Inflammatory macrophage (primary cell): Measurements from ENCODE around the gene RNF39.
A peak's percentile ranks its signal among the peaks of the same experiment; 100 is the strongest.
"Not testable (repeated sequence)": the region's sequence is repeated elsewhere in the genome, so short reads cannot be mapped to it uniquely, and the experiment has no call there.

ENCODE experiments used
- DNase-seq, 2 donors: peaks; one replicate each; pipeline ENCODE4 v3.0.0-alpha.2; 2020 to 2022
- total RNA-seq, 18 experiments: gene quantifications; one replicate each; lab custom pipeline; 2026; ENCODE audit warnings: mixed read lengths in 6 of 18, inconsistent platforms in 2 of 18; lab: John Stamatoyannopoulos, UW

The RNF39 gene
- 0 to 0.08 (median 0) reads per million in 18 experiments for total RNA-seq

- no peak for DNase-seq
These were observed at the start of gene RNF39 for GRCh38 chr6:30075094-30075789. RNF39 (minus strand) TSS chr6:30075769; CDS start chr6:30075585, 184 bp downstream.

- peak; percentile 29 to 34 for DNase-seq
These were observed 46.9 kb upstream of the RNF39 start for GRCh38 chr6:30122515-30122914.

GRCh38 chr6:30121446-30122366, 46.1 kb upstream of the RNF39 start:
- DNase-seq, result no peak

- not testable (repeated sequence) for DNase-seq
These were observed 43.1 kb upstream of the RNF39 start for GRCh38 chr6:30118691-30119090.

- DNase-seq, result no peak
These were observed 41.2 kb upstream of the RNF39 start for GRCh38 chr6:30116724-30117123.

GRCh38 chr6:30113841-30114240, 38.3 kb upstream of the RNF39 start:
- no peak for DNase-seq

- peak; percentile 33 to 41 for DNase-seq
These were observed 37.6 kb upstream of the RNF39 start, which contains the start of gene TRIM31 for GRCh38 chr6:30113003-30113759. TRIM31 (minus strand) TSS chr6:30113090; CDS start chr6:30112805, 285 bp downstream.

- peak; percentile 53 to 73 for DNase-seq
These were observed 36.9 kb upstream of the RNF39 start for GRCh38 chr6:30112402-30112994.

GRCh38 chr6:30111266-30111856, 35.8 kb upstream of the RNF39 start:
- no peak for DNase-seq

GRCh38 chr6:30104661-30105060, 29.1 kb upstream of the RNF39 start:
- no peak for DNase-seq

- no peak for DNase-seq
These were observed 28.3 kb upstream of the RNF39 start for GRCh38 chr6:30103872-30104179.

GRCh38 chr6:30102970-30103871, 27.7 kb upstream of the RNF39 start:
- peak; percentile 88 to 90 for DNase-seq

- peak; percentile 84 to 87 for DNase-seq
These were observed 26.9 kb upstream of the RNF39 start for GRCh38 chr6:30102414-30102969.

GRCh38 chr6:30101444-30102413, 26.2 kb upstream of the RNF39 start:
- peak; percentile 86 to 92 for DNase-seq

GRCh38 chr6:30100585-30101443, 25.2 kb upstream of the RNF39 start:
- DNase-seq, result peak in 1 of 2 donors; percentile 34

GRCh38 chr6:30100154-30100553, 24.6 kb upstream of the RNF39 start:
- DNase-seq, result no peak

GRCh38 chr6:30097902-30098768, 22.6 kb upstream of the RNF39 start:
- no peak for DNase-seq
